ENCODE measurements around the gene ORAI1.
"Not testable (repeated sequence)": the region's sequence is repeated elsewhere in the genome, so short reads cannot be mapped to it uniquely, and the experiment has no call there.

Gene ORAI1

GRCh38 chr12:121649819-121650353 is 23.6 kb downstream of the ORAI1 start:
- peak; percentile 38 to 61 (median 57) for DNase-seq

- no peak for DNase-seq
Observed at GRCh38 chr12:121651320-121651719, 25.0 kb downstream of the ORAI1 start.

GRCh38 chr12:121652767-121653497 is 26.6 kb downstream of the ORAI1 start:
- no peak for DNase-seq

- peak in 1 of 3 donors; percentile 35 for DNase-seq
Observed at GRCh38 chr12:121653999-121654398, 27.7 kb downstream of the ORAI1 start.

- no peak for DNase-seq
Observed at GRCh38 chr12:121656122-121656521, 29.8 kb downstream of the ORAI1 start.

- DNase-seq = no peak
Observed at GRCh38 chr12:121657305-121658008, 31.1 kb downstream of the ORAI1 start.

GRCh38 chr12:121661353-121662105 is 35.2 kb downstream of the ORAI1 start:
- DNase-seq = not testable (repeated sequence)

DNA sequence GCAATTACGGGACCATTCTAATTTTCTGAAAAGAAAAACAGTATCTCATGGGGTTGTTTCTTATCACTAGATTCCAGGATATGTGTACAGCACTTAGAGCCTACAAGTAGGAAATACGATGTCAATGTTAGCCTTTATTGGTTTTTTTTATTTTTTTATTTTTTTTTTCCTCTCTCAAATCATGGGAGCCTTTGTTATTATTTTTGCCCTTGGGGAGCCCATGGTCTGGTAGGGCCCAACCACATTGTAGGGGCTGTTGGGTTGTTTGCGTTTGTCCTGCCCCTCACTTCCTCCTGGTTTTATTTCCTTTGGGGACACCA is 37.2 kb downstream of the ORAI1 start:
- no peak for DNase-seq

DNA sequence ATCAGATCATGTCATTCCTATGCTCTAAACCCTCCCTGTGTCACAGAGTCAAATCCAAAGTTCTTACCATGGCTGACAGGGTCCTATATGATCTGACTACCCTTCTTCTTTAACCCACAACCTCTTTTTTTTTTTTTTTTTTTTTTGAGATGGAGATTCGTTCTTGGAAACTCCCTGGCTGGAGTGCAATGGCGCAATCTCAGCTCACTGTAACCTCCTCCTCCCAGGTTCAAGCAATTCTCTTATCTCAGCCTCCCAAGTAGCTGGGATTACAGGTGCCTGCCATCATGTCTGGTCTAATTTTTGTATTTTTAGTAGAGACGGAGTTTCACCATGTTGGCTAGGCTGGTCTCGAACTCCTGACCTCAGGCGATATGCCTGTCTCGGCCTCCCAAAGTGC is 40.5 kb downstream of the ORAI1 start:
- peak; percentile 41 to 45 (median 41) for DNase-seq

DNA sequence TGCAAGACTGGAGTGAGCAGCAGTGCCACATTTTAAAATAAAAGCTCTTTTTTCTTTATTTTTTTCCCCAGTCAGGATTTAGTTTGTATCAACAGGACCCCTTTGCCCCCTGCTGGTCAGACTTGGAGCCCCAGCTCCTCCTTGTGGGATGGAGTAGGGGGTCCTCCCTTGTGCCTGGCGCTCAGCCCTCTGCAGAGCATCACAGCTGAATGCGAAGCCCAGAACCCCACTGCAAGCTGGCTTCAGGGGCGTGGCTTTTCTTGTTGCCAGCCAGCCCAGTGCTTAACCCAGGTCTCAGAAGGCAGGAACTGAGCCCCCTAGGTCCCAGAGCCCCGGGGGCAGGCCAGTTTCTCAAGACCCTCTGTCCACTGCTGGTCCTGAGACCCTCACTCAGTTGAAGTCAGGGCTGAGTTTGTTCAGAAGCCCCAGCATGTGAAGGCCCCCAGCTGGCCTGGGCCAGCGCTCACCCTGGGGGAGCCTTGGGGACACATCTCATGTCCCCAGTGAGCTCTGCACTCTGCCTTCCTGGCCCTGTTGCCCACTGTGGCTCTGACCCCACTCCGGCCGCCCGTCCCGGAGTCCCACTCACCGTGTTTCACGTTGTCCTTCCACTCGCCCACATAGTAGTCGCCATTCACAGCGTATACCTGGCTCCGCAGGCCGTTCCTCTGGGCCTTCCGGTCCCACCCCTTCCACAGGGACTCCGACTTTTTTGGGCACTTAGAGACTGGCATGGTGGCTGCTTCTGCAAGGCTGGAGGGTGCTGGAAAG is 42.6 kb downstream of the ORAI1 start:
- peak; percentile 49 to 74 (median 52) for DNase-seq

- DNase-seq = no peak
Observed at GRCh38 chr12:121669521-121669900, 43.2 kb downstream of the ORAI1 start, which contains the start of gene MORN3. Gene MORN3 (minus strand): TSS chr12:121669654. CDS start chr12:121669483, 171 bp downstream.

DNA sequence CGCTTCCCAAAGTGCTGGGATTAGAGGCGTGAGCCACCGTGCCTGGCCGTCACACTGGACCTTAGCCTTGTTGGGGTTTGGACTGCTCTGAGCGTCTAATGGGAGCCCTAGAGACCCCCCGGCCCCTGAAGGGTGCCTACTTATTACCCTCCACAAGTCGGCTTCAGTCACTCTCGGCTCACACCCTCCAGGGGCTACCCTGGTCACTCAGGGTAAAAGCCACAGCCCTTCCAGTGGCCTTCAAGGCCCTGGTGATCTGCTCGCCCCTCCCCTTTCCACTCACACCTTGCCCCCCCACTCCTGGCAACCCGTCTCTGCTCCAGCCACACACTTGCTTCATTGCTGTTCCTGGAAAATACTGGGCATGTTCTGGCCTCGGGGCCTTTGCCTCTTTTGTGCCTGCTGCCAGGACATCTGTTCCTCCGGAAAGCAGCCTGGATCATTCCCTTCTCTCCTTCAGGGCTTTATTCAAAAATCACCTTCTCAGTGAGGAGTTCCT is 46.7 kb downstream of the ORAI1 start:
- DNase-seq = no peak

DNA sequence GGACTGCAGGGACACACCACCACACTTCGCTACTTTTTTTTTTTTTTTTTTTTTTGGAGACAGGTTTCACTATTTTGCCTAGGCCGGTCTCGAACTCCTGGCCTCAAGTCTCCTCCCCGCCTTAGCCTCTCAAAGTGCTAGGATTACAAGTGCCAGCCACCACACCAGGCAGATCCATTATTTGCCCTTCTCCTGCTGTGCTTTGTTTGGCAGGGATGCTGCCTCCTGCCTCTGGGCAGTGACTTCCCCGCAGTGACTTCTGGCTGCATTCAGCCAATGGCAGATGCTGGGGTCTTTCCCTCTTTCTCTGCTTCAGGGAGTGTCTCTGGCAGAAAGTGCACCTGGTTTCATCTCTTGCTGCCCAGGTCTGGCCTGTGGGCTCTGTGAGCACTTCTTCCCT is 49.9 kb downstream of the ORAI1 start:
- no peak for DNase-seq

- DNase-seq = no peak
Observed at GRCh38 chr12:121678305-121678704, 52.0 kb downstream of the ORAI1 start.

- no peak for DNase-seq
Observed at GRCh38 chr12:121678716-121679300, 52.5 kb downstream of the ORAI1 start.

- DNase-seq = not testable (repeated sequence)
Observed at GRCh38 chr12:121679661-121680197, 53.4 kb downstream of the ORAI1 start.

GRCh38 chr12:121688966-121689365 is 62.6 kb downstream of the ORAI1 start:
- no peak for DNase-seq

DNA sequence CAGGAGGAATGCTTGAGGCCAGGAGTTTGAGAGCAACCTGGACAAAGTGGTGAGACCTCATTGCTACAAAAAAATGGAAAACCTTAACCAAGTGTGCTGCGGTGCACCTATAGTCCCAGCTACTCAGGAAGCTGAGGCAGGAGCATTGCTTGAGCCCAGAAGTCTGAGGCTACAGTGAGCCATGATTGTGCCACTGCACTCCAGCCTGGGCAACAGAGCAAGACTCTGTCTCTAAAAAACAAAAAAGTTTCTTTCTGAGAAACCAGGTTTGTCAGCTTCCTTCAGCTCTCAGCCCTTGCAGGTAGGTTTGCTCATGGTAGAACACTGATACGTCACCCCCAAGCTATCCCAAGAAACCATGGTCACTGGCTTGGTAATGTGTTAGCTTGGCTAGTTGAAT is 63.1 kb downstream of the ORAI1 start:
- DNase-seq = no peak

Data from suppressor macrophage treated with lipopolysaccharide for 1 hour (primary cell).